BE2C (cell line): ENCODE data around the gene SLC4A2.

Source experiments
- DNase-seq: peaks from one replicate; pipeline ENCODE4 v3.0.0-alpha.2; 2020
- H3K27me3 ChIP-seq: fragments of 250-450 bp; sonication (Bioruptor Pico); 2 replicates; pipeline ENCODE4 v1.5.1; 2020; ENCODE audit warnings: mild to moderate bottlenecking
- H3K36me3 ChIP-seq: fragments of 250-450 bp; sonication (Bioruptor Pico); 2 replicates; pipeline ENCODE4 v1.5.1; 2020; ENCODE audit warnings: mild to moderate bottlenecking
- H3K4me1 ChIP-seq: fragments of 250-450 bp; sonication (Bioruptor Pico); 2 replicates; pipeline ENCODE4 v1.5.1; 2020
- H3K4me3 ChIP-seq: 2 replicates; pipeline ENCODE4 v1.5.1; 2011; ENCODE audit warnings: low read depth, low read length
- H3K9me3 ChIP-seq: fragments of 250-450 bp; sonication (Bioruptor Pico); 2 replicates; pipeline ENCODE4 v1.5.1; 2020
- TF ChIP-seq, protein P1 (sequence below): IDR thresholded peaks from 2 replicates; pipeline ENCODE4 v1.5.1; 2012; ENCODE audit warnings: mild to moderate bottlenecking, low read depth, low read length

SLC4A2 gene

DNA sequence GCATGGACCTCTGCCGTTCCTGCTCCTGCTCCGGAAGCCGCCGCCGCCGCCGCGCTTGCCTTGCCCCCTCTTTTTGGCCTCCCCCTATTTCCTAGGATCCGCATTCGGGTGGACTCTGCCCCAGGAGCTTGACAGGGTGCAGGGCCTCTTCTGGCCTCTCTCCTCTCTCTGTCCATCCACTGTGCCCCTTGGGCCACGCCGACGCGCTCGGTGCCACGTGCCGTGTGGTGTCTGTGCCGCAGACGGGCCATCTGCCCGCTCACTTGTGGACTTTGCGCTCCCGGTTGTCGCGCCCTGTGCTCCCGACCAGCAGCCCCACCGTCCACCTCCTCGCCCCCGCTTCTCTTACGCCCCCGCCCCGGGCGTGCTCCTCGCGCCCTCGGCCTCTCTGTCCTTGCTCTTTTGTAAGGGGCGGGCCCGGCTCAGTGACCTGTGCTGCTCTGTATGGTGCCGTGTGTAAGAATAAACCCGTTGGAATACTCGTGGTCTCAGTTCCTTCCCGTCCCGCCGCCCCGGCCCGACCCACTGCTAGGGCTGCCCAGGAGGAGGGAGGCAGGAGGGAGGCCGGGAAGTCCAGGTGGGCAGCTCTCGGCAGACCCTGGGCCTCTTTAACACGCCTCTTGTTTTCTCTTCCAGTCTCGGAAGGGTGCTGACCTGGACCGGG is 63.9 kb downstream of the SLC4A2 start:
- no peaks in the 10 kb centered on the region for H3K9me3 ChIP-seq
- TF ChIP-seq, protein P1, sequence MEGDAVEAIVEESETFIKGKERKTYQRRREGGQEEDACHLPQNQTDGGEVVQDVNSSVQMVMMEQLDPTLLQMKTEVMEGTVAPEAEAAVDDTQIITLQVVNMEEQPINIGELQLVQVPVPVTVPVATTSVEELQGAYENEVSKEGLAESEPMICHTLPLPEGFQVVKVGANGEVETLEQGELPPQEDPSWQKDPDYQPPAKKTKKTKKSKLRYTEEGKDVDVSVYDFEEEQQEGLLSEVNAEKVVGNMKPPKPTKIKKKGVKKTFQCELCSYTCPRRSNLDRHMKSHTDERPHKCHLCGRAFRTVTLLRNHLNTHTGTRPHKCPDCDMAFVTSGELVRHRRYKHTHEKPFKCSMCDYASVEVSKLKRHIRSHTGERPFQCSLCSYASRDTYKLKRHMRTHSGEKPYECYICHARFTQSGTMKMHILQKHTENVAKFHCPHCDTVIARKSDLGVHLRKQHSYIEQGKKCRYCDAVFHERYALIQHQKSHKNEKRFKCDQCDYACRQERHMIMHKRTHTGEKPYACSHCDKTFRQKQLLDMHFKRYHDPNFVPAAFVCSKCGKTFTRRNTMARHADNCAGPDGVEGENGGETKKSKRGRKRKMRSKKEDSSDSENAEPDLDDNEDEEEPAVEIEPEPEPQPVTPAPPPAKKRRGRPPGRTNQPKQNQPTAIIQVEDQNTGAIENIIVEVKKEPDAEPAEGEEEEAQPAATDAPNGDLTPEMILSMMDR, result no peak
- peaks cover 75% of the 10 kb centered on the region for H3K36me3 ChIP-seq

GRCh38 chr7:151123822-151124464 is 64.6 kb downstream of the SLC4A2 start:
- no peak overlapping the region for H3K4me3 ChIP-seq
- peaks cover 77% of the 10 kb centered on the region for H3K36me3 ChIP-seq
- peak; percentile 87 for DNase-seq
- TF ChIP-seq, protein P1, result peak; percentile 100
- no peaks in the 10 kb centered on the region for H3K27me3 ChIP-seq
- H3K4me1 ChIP-seq, result no peaks in the 10 kb centered on the region
- H3K9me3 ChIP-seq, result no peaks in the 10 kb centered on the region

More for the DNA sequence above, 63.9 kb downstream of the SLC4A2 start:
- Histone ChIP-seq H3K27me3 (no peaks in the 10 kb centered on the region), H3K4me1 (no peaks in the 10 kb centered on the region), H3K4me3 (no peak overlapping the region)
- no peak for DNase-seq

DNA sequence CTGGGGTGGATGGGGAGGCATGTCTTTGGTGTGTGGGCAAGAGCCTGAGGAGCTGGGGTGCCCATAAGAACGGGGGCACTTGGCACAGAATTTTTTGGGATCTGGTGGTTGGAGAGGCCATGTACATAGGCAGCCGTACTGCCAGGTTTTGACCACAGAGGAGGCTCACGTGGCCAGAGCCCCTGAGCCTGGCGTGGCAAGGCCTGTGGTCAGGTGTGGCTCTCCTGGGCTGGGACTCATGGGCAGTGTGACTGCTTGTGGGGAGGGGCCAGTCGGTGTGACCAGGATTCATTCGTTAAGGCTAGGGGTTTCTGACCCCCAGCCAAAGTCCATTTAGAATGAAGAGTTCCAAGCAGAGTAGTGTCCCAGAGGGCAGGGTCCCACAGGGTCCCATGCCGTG is 65.1 kb downstream of the SLC4A2 start:
- Histone ChIP-seq H3K9me3 (no peaks in the 10 kb centered on the region), H3K27me3 (no peaks in the 10 kb centered on the region), H3K4me1 (no peaks in the 10 kb centered on the region), H3K36me3 (peaks cover 77% of the 10 kb centered on the region), H3K4me3 (no peak overlapping the region)
- TF ChIP-seq, protein P1, result no peak
- DNase-seq, result no peak

DNA sequence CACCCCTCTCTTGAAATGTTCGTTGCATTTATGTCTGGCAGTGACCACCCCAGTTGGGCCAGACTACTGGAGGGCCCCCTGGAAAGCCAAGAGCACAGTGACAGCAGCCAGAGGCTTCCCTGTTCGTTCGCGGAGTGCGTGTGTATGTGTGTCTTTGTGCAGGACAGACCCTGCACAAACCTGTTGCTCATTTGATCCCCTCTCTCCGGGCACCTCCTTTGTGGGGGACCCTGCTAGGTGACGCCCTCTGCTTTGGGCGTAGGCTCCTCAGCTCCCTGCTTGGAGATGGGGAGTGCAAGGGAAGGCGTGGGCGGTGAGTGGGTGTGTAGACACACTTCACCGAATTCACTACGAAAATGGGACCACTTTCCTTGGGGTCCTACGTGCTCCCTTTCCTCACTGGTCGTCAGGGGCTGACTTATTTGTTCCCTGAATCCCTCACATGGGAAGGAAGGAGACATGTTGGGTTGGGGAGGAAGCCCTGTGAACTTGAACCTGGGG is 65.6 kb downstream of the SLC4A2 start:
- TF ChIP-seq, protein P1, result no peak

GRCh38 chr7:151125470-151125845 is 66.1 kb downstream of the SLC4A2 start:
- Histone ChIP-seq H3K36me3 (peaks cover 77% of the 10 kb centered on the region), H3K4me1 (no peaks in the 10 kb centered on the region), H3K4me3 (no peak overlapping the region), H3K27me3 (no peaks in the 10 kb centered on the region), H3K9me3 (no peaks in the 10 kb centered on the region)
- TF ChIP-seq, protein P1, result no peak
- no peak for DNase-seq

More for the DNA sequence above, 65.6 kb downstream of the SLC4A2 start:
- Histone ChIP-seq H3K27me3 (no peaks in the 10 kb centered on the region), H3K4me3 (no peak overlapping the region), H3K4me1 (no peaks in the 10 kb centered on the region), H3K9me3 (no peaks in the 10 kb centered on the region), H3K36me3 (peaks cover 77% of the 10 kb centered on the region)
- DNase-seq, result no peak
